ENCODE results near the gene SLC35D3. TPM values are rescaled to one million over a fixed set of nuclear protein-coding genes. Genes with fewer than 3 reads are reported as not detected.

SLC35D3 gene
- total and polyA plus RNA-seq, 10 donors, result not detected

- WGBS, 5 donors, result 82 to 88% (median 85%) methylated on average over 3 of the region's 3 CpGs
These were observed 36.0 kb upstream of the SLC35D3 start for GRCh38 chr6:136886091-136886490.

GRCh38 chr6:136887953-136888352 is 34.1 kb upstream of the SLC35D3 start:
- Histone ChIP-seq H3K27ac (no peak overlapping the region), H3K9me3 (no peaks in the 10 kb centered on the region), H3K36me3 (peaks cover 0 to 5% (median 0%) of the 10 kb centered on the region in 6 donors), H3K4me3 (no peak overlapping the region), H3K4me1 (peaks cover 0 to 13% (median 0%) of the 10 kb centered on the region in 6 donors), H3K27me3 (replicated peaks in 1 of 7) (no peaks in the 10 kb centered on the region)
- DNase-seq, result no peak
- intact Hi-C loops (cut with DNase I; ENCODE audit: low total_unique reads), result no loop called here
- WGBS, 5 donors, result 0 to 88% (median 65%) methylated on average over 1 of the region's 1 CpG
- no peak for TF ChIP-seq POLR2AphosphoS5 (IDR thresholded peaks at IDR 0.05)
- no peak for TF ChIP-seq CTCF (IDR thresholded peaks at IDR 0.05 in 8 of 11, conservative IDR thresholded peaks at IDR 0.05 in 3 of 11)
- TF ChIP-seq POLR2A (IDR thresholded peaks at IDR 0.05), result no peak

More at GRCh38 chr6:136886091-136886490, 36.0 kb upstream of the SLC35D3 start:
- Histone ChIP-seq H3K27me3 (replicated peaks in 1 of 7) (no peaks in the 10 kb centered on the region), H3K4me3 (no peak overlapping the region), H3K27ac (no peak overlapping the region), H3K4me1 (peaks cover 0 to 13% (median 0%) of the 10 kb centered on the region in 6 donors), H3K36me3 (peaks cover 0 to 17% (median 0%) of the 10 kb centered on the region in 6 donors), H3K9me3 (no peaks in the 10 kb centered on the region)
- intact Hi-C loops (cut with DNase I; ENCODE audit: low total_unique reads), result no loop called here
- TF ChIP-seq POLR2AphosphoS5 (IDR thresholded peaks at IDR 0.05) (no peak), CTCF (IDR thresholded peaks at IDR 0.05 in 8 of 11, conservative IDR thresholded peaks at IDR 0.05 in 3 of 11) (no peak), POLR2A (IDR thresholded peaks at IDR 0.05) (no peak)
- DNase-seq, result no peak

GRCh38 chr6:136889271-136890193 is 32.6 kb upstream of the SLC35D3 start:
- intact Hi-C loops (cut with DNase I; ENCODE audit: low total_unique reads), result no loop called here
- no peaks in the 10 kb centered on the region for H3K27me3 ChIP-seq (replicated peaks in 1 of 7)
- no peak overlapping the region for H3K4me3 ChIP-seq
- whole genome bisulfite sequencing, 5 donors, result 46 to 59% (median 50%) methylated on average over 6 of the region's 6 CpGs
- no peak overlapping the region for H3K27ac ChIP-seq
- no peak for DNase-seq
- H3K9me3 ChIP-seq, result no peaks in the 10 kb centered on the region
- H3K4me1 ChIP-seq, result peaks cover 0 to 16% (median 0%) of the 10 kb centered on the region in 6 donors
- H3K36me3 ChIP-seq, result peaks cover 0 to 10% (median 0%) of the 10 kb centered on the region in 6 donors
- TF ChIP-seq CTCF (IDR thresholded peaks at IDR 0.05 in 8 of 11, conservative IDR thresholded peaks at IDR 0.05 in 3 of 11) (no peak), POLR2AphosphoS5 (IDR thresholded peaks at IDR 0.05) (no peak), POLR2A (IDR thresholded peaks at IDR 0.05) (no peak)

- TF ChIP-seq POLR2A (IDR thresholded peaks at IDR 0.05), result no peak
- TF ChIP-seq CTCF (IDR thresholded peaks at IDR 0.05 in 8 of 11, conservative IDR thresholded peaks at IDR 0.05 in 3 of 11), result no peak
- no peak for TF ChIP-seq POLR2AphosphoS5 (IDR thresholded peaks at IDR 0.05)
- WGBS, 5 donors, result 65 to 83% (median 70%) methylated on average over 4 of the region's 4 CpGs
- peaks cover 0 to 16% (median 0%) of the 10 kb centered on the region in 6 donors for H3K4me1 ChIP-seq
- intact Hi-C loops (cut with DNase I; ENCODE audit: low total_unique reads), result no loop called here
- H3K4me3 ChIP-seq, result no peak overlapping the region
- H3K27me3 ChIP-seq (replicated peaks in 1 of 7), result no peaks in the 10 kb centered on the region
- peaks cover 0 to 10% (median 0%) of the 10 kb centered on the region in 6 donors for H3K36me3 ChIP-seq
- no peaks in the 10 kb centered on the region for H3K9me3 ChIP-seq
- H3K27ac ChIP-seq, result no peak overlapping the region
- DNase-seq, result no peak
These were observed 31.8 kb upstream of the SLC35D3 start for GRCh38 chr6:136890194-136890839.

All from spleen (tissue), 11 donors.